NCI-H2171 treated with DMSO at 0.1 percent for 48 hours (cell line): ENCODE measurements around the gene SPIN2B.

Experiments
- DNase-seq: peaks from one replicate; lab custom pipeline; 2025; lab: John Stamatoyannopoulos, UW

The SPIN2B gene

GRCh38 chrX:57070185-57070984 is 51.0 kb downstream of the SPIN2B start:
- no peak for DNase-seq
